AG04450 (cell line): ENCODE results near the gene DIDO1. TPM values are rescaled to one million over a fixed set of nuclear protein-coding genes. Genes with fewer than 3 reads are reported as not detected.

ENCODE experiments used
- CTCF ChIA-PET: fragments of 300-600, 350-600 bp; formaldehyde crosslinking; extraction: SDS; loops from one replicate; lab custom pipeline; 2022; ENCODE audit warnings: antibody characterized with exemption, inconsistent platforms; lab: Charles Lee
- POLR2A ChIA-PET: fragments of 350-600 bp; formaldehyde crosslinking; extraction: SDS; loops from one replicate; lab custom pipeline; 2021; ENCODE audit warnings: antibody characterized with exemption, inconsistent platforms; lab: Yijun Ruan, JAX
- DNase-seq: peaks from one replicate; pipeline ENCODE4 v3.0.0-alpha.2; 2011; ENCODE audit warnings: low read depth, low spot score
- H3K27ac ChIP-seq: one replicate; pipeline ENCODE4 v1.5.1; 2012; ENCODE audit warnings: low read depth, low read length, control low read depth
- H3K27me3 ChIP-seq: one replicate; pipeline ENCODE4 v1.6.0; 2012; ENCODE audit warnings: low read length; ENCODE audit not compliant: control insufficient read depth, insufficient read depth
- H3K4me3 ChIP-seq: 2 replicates; pipeline ENCODE4 v1.5.1; 2011; ENCODE audit warnings: mild to moderate bottlenecking, low read depth, low read length, control low read depth
- H3K9me3 ChIP-seq: 2 replicates; pipeline ENCODE4 v1.5.1; 2012; ENCODE audit warnings: low read length; ENCODE audit not compliant: control insufficient read depth, insufficient read depth
- CTCF ChIP-seq: IDR thresholded peaks from 2 replicates; pipeline ENCODE4 v1.5.1; 2011; ENCODE audit warnings: low read depth, low read length, control low read depth, inconsistent platforms
- polyA plus RNA-seq: library from polyadenylated mRNA; depleted of rRNA; stranded (reverse); fragments of >200 nt; gene quantifications from 2 replicates; pipeline ENCODE4 v1.2.3, GENCODE V29; 2011

The DIDO1 gene
- polyA plus RNA-seq, 1 experiment: 22.1 TPM

GRCh38 chr20:62892348-62893304, 33.7 kb downstream of the DIDO1 start:
- no peaks in the 10 kb centered on the region for H3K27me3 ChIP-seq
- CTCF ChIA-PET: interaction anchor here (0.7 to 7.1 kb wide), 5 partner anchors 7 to 80 kb away, joined by 3 to 40 read pairs (median 3); no protein-coding TSS in a partner anchor
- POLR2A ChIA-PET: no interaction called here
- DNase-seq: no peak
- H3K4me3 ChIP-seq: no peak overlapping the region
- H3K27ac ChIP-seq: no peak overlapping the region
- TF ChIP-seq CTCF: no peak
- no peaks in the 10 kb centered on the region for H3K9me3 ChIP-seq

- TF ChIP-seq CTCF: no peak
- H3K27ac ChIP-seq: no peak overlapping the region
- H3K4me3 ChIP-seq: no peak overlapping the region
- ChIA-PET CTCF (interaction anchor here (1.3 to 7.1 kb wide), 3 partner anchors 9 to 69 kb away, joined by 3 to 40 read pairs (median 3); no protein-coding TSS in a partner anchor), POLR2A (no interaction called here)
- no peak for DNase-seq
- no peaks in the 10 kb centered on the region for H3K27me3 ChIP-seq
- no peaks in the 10 kb centered on the region for H3K9me3 ChIP-seq
Measured at GRCh38 chr20:62891111-62891510, 35.2 kb downstream of the DIDO1 start.

GRCh38 chr20:62890444-62890843, 35.9 kb downstream of the DIDO1 start:
- Histone ChIP-seq H3K27me3 (no peaks in the 10 kb centered on the region), H3K4me3 (no peak overlapping the region), H3K9me3 (no peaks in the 10 kb centered on the region; the same call in 1 of the 2 replicates), H3K27ac (no peak overlapping the region)
- POLR2A ChIA-PET: no interaction called here
- no peak for DNase-seq
- CTCF ChIA-PET: interaction anchor here (0.5 to 7.1 kb wide), 4 partner anchors 9 to 30 kb away, joined by 3 to 40 read pairs (median 4); no protein-coding TSS in a partner anchor
- no peak for TF ChIP-seq CTCF

GRCh38 chr20:62889871-62890270, 36.4 kb downstream of the DIDO1 start:
- no peak for TF ChIP-seq CTCF

GRCh38 chr20:62889411-62889810, 36.9 kb downstream of the DIDO1 start:
- CTCF ChIA-PET: interaction anchor here (1.1 to 7.1 kb wide), 2 partner anchors 10 to 14 kb away, joined by 4 to 40 read pairs; no protein-coding TSS in a partner anchor
- no peak overlapping the region for H3K27ac ChIP-seq
- POLR2A ChIA-PET: no interaction called here
- no peak overlapping the region for H3K4me3 ChIP-seq
- no peak for TF ChIP-seq CTCF
- no peak for DNase-seq
- no peaks in the 10 kb centered on the region for H3K27me3 ChIP-seq
- no peaks in the 10 kb centered on the region; the same call in 1 of the 2 replicates for H3K9me3 ChIP-seq

More at GRCh38 chr20:62889871-62890270, 36.4 kb downstream of the DIDO1 start:
- Histone ChIP-seq H3K4me3 (no peak overlapping the region), H3K27ac (no peak overlapping the region), H3K27me3 (no peaks in the 10 kb centered on the region), H3K9me3 (no peaks in the 10 kb centered on the region; the same call in 1 of the 2 replicates)
- CTCF ChIA-PET: interaction anchor here (1.1 to 7.1 kb wide), 2 partner anchors 10 to 14 kb away, joined by 4 to 40 read pairs; no protein-coding TSS in a partner anchor
- POLR2A ChIA-PET: no interaction called here
- no peak for DNase-seq
